Right lobe of liver (tissue), 4 donors: ENCODE measurements around the gene C1orf116.

Source experiments
- POLR2A ChIP-seq: fragments of 450-650 bp; IDR thresholded peaks from one replicate; pipeline ENCODE4 v1.6.1; 2017; ENCODE audit warnings: antibody characterized with exemption, mild to moderate bottlenecking
- TF ChIP-seq, protein P1 (sequence below), 4 donors: fragments of 200-600 bp in 3 of 4; fragments of 450-650 bp in 1 of 4; IDR thresholded peaks; one replicate each; pipeline versions ENCODE4 v1.5.1 to v1.8.0; 2016 to 2022; ENCODE audit warnings: antibody characterized with exemption in 4 of 4, mild to moderate bottlenecking in 2 of 4
- donor health status: DM: no; HTN: no; CAD: no.
- donor health status: DM: no; HTN: no; CAD: no.
- donor health status: DM: no; HTN: yes; CAD: no.

DNA sequence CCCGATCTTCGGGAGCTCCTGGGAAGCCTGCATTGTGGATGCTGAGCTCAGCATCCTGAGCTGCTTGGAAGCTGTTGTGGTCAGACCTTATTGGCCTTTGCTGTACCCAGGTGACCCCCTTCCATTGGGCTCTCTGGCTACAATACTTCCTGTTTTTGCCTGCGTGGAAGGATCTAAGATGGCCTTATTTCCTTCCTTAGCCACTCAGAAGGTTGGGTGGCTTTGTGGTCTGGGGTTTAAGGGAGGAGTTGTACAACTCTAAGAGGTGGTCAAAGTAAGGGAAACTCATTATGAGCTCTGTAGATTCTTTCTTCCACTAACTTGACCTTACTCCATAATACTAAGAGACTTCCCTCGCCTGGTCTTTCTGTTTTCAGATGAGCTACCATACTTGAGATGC, 38.3 kb upstream of the C1orf116 start:
- TF ChIP-seq, protein P1, sequence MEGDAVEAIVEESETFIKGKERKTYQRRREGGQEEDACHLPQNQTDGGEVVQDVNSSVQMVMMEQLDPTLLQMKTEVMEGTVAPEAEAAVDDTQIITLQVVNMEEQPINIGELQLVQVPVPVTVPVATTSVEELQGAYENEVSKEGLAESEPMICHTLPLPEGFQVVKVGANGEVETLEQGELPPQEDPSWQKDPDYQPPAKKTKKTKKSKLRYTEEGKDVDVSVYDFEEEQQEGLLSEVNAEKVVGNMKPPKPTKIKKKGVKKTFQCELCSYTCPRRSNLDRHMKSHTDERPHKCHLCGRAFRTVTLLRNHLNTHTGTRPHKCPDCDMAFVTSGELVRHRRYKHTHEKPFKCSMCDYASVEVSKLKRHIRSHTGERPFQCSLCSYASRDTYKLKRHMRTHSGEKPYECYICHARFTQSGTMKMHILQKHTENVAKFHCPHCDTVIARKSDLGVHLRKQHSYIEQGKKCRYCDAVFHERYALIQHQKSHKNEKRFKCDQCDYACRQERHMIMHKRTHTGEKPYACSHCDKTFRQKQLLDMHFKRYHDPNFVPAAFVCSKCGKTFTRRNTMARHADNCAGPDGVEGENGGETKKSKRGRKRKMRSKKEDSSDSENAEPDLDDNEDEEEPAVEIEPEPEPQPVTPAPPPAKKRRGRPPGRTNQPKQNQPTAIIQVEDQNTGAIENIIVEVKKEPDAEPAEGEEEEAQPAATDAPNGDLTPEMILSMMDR (IDR thresholded peaks at IDR 0.05), result no peak
- TF ChIP-seq POLR2A, result no peak
